HEK293 (cell line): Measurements from ENCODE around the gene WDR74.
A peak's percentile ranks its signal among the peaks of the same experiment; 100 is the strongest.

Source experiments
- GLI2 ChIP-seq: fragments of 450-650 bp; formaldehyde crosslinking; IDR thresholded peaks from 2 replicates; pipeline ENCODE4; 2017; ENCODE audit warnings: missing biosample characterization, missing genetic modification characterization, low read depth, borderline replicate concordance
- MEIS1 ChIP-seq: sonication (generic); formaldehyde crosslinking; IDR thresholded peaks from 2 replicates; pipeline ENCODE4 v1.8.1; 2022; ENCODE audit warnings: missing genetic modification reagents, mild to moderate bottlenecking, borderline replicate concordance
- ZNF10 ChIP-seq: fragments of 450-650 bp; formaldehyde crosslinking; IDR thresholded peaks from 2 replicates; pipeline ENCODE4 v1.5.1; 2017; ENCODE audit warnings: missing biosample characterization, missing genetic modification characterization
- ZNF140 ChIP-seq: fragments of 450-650 bp; formaldehyde crosslinking; IDR thresholded peaks from 2 replicates; pipeline ENCODE4 v1.5.1; 2016; ENCODE audit warnings: missing biosample characterization, missing genetic modification characterization
- ZNF184 ChIP-seq: fragments of 450-650 bp; IDR thresholded peaks from 2 replicates; pipeline ENCODE4 v1.5.1; 2018; ENCODE audit warnings: missing biosample characterization, mild to moderate bottlenecking, missing genetic modification characterization
- ZNF24 ChIP-seq: fragments of 450-650 bp; formaldehyde crosslinking; IDR thresholded peaks from 2 replicates; pipeline ENCODE4 v1.5.1; 2016; ENCODE audit warnings: missing biosample characterization, missing genetic modification characterization
- ZNF335 ChIP-seq: fragments of 450-650 bp; formaldehyde crosslinking; conservative IDR thresholded peaks from 2 replicates; pipeline ENCODE4 v1.5.1; 2016; ENCODE audit warnings: missing biosample characterization, missing genetic modification characterization
- ZNF549 ChIP-seq: fragments of 450-650 bp; IDR thresholded peaks from 2 replicates; pipeline ENCODE4 v1.5.1; 2018; ENCODE audit warnings: missing biosample characterization, missing genetic modification characterization, mild to moderate bottlenecking, inconsistent platforms, moderate library complexity
- ZNF610 ChIP-seq: fragments of 450-650 bp; formaldehyde crosslinking; IDR thresholded peaks from 2 replicates; pipeline ENCODE4 v1.5.1; 2016; ENCODE audit warnings: missing biosample characterization, missing genetic modification characterization, borderline replicate concordance
- TF ChIP-seq, protein P1 (sequence below): fragments of 450-650 bp; formaldehyde crosslinking; IDR thresholded peaks from 2 replicates; pipeline ENCODE4 v1.5.1; 2016; ENCODE audit warnings: missing biosample characterization, missing genetic modification characterization
- TF ChIP-seq, protein P2 (sequence below): fragments of 450-650 bp; formaldehyde crosslinking; IDR thresholded peaks from 2 replicates; pipeline ENCODE4 v1.5.1; 2016; ENCODE audit warnings: missing biosample characterization, missing genetic modification characterization

DNA sequence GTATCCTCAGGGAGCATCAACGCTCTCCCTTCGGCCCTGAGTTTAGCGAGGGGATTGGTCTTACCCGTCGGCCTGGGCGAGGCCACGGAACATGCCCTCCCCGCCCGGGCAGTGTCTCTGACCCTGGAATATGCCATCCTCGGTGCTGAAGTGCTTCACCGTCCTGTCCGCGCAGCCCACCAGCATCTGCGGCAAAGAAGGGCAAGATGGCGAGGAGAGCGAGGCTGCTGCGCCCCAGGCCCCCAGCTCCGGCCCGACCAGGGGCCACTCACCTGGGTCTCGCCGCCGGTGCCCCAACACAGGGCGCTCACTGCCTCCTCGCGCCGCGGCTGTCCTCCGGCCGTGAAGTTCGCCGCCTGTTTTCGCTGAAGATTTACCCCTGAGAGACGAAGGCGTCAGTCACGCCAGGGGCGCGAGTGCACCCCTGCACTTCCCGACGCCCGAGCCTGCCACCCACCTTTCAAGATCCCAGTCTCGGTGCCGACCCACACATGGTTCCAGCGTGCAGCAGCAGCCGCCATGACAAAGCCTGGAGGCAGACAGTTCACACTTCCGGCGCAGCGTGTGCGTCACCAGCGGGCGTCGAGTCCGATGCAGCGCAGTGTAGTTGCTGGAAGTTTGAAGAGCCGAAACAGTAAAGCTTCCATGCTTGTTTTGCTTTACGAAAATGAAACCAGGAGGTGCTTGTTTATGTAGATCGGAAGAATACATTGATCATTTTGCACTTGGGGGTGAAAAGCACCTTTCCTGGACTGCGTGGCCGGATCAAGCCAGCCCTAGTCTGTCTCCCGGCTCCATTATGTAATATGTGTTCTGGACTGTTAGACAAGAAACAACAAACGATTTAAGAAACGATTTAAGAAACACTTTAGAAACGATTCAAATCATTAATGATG, at the start of gene WDR74:
- TF ChIP-seq, protein P1, sequence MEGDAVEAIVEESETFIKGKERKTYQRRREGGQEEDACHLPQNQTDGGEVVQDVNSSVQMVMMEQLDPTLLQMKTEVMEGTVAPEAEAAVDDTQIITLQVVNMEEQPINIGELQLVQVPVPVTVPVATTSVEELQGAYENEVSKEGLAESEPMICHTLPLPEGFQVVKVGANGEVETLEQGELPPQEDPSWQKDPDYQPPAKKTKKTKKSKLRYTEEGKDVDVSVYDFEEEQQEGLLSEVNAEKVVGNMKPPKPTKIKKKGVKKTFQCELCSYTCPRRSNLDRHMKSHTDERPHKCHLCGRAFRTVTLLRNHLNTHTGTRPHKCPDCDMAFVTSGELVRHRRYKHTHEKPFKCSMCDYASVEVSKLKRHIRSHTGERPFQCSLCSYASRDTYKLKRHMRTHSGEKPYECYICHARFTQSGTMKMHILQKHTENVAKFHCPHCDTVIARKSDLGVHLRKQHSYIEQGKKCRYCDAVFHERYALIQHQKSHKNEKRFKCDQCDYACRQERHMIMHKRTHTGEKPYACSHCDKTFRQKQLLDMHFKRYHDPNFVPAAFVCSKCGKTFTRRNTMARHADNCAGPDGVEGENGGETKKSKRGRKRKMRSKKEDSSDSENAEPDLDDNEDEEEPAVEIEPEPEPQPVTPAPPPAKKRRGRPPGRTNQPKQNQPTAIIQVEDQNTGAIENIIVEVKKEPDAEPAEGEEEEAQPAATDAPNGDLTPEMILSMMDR = no peak
- TF ChIP-seq ZNF549 (no peak), ZNF610 (tag by site-specific recombination) (0 out of 2 replicates have a peak, but pooled peaks have one; percentile 22), ZNF335 (tag by site-specific recombination) (peak; percentile 83), ZNF10 (tag by site-specific recombination) (no peak), ZNF24 (tag by site-specific recombination) (peak; percentile 56; the same call in 1 of the 2 replicates), MEIS1 (CRISPR knock-in tag) (no peak), ZNF140 (tag by site-specific recombination) (no peak), GLI2 (tag by site-specific recombination) (no peak), ZNF184 (no peak)
- TF ChIP-seq, protein P2, sequence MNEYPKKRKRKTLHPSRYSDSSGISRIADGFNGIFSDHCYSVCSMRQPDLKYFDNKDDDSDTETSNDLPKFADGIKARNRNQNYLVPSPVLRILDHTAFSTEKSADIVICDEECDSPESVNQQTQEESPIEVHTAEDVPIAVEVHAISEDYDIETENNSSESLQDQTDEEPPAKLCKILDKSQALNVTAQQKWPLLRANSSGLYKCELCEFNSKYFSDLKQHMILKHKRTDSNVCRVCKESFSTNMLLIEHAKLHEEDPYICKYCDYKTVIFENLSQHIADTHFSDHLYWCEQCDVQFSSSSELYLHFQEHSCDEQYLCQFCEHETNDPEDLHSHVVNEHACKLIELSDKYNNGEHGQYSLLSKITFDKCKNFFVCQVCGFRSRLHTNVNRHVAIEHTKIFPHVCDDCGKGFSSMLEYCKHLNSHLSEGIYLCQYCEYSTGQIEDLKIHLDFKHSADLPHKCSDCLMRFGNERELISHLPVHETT (tag by site-specific recombination) = peak; percentile 38; the same call in 1 of the 2 replicates
